8988T (cell line): ENCODE data around the gene DHRS9.

Experiments
- DNase-seq: peaks from one replicate; pipeline ENCODE4 v3.0.0; 2011

Gene DHRS9

GRCh38 chr2:169066897-169067296, 2.5 kb upstream of the DHRS9 start:
- DNase-seq = no peak

GRCh38 chr2:169069833-169070232, 470 bp downstream of the DHRS9 start:
- DNase-seq = no peak

GRCh38 chr2:169071455-169071854, 2.1 kb downstream of the DHRS9 start:
- no peak for DNase-seq

GRCh38 chr2:169072163-169072925, 3.0 kb downstream of the DHRS9 start:
- no peak for DNase-seq

- DNase-seq = no peak
These were observed 4.0 kb downstream of the DHRS9 start for GRCh38 chr2:169073211-169073962.

- no peak for DNase-seq
These were observed 4.8 kb downstream of the DHRS9 start for GRCh38 chr2:169073963-169074751.

- no peak for DNase-seq
These were observed 8.4 kb downstream of the DHRS9 start for GRCh38 chr2:169077674-169078240.

GRCh38 chr2:169080250-169081069, 11.1 kb downstream of the DHRS9 start:
- no peak for DNase-seq

GRCh38 chr2:169081551-169081950, 12.2 kb downstream of the DHRS9 start:
- no peak for DNase-seq

GRCh38 chr2:169082995-169083394, 13.6 kb downstream of the DHRS9 start:
- DNase-seq = no peak

GRCh38 chr2:169086893-169087467, 17.6 kb downstream of the DHRS9 start:
- no peak for DNase-seq

- DNase-seq = no peak
These were observed 18.5 kb downstream of the DHRS9 start for GRCh38 chr2:169087757-169088379.

- no peak for DNase-seq
These were observed 19.8 kb downstream of the DHRS9 start for GRCh38 chr2:169089182-169089581.

GRCh38 chr2:169090133-169090820, 20.9 kb downstream of the DHRS9 start:
- no peak for DNase-seq

- no peak for DNase-seq
These were observed 21.9 kb downstream of the DHRS9 start for GRCh38 chr2:169091256-169091655.

- no peak for DNase-seq
These were observed 22.6 kb downstream of the DHRS9 start for GRCh38 chr2:169091761-169092519.

GRCh38 chr2:169093535-169093934, 24.2 kb downstream of the DHRS9 start:
- no peak for DNase-seq

- no peak for DNase-seq
These were observed 25.3 kb downstream of the DHRS9 start for GRCh38 chr2:169094676-169095075.

- no peak for DNase-seq
These were observed 26.3 kb downstream of the DHRS9 start for GRCh38 chr2:169095621-169096105.

GRCh38 chr2:169104848-169105247, 35.5 kb downstream of the DHRS9 start:
- DNase-seq = no peak
